D341Med (cell line): ENCODE data around the gene MYH7B.
A peak's percentile ranks its signal among the peaks of the same experiment; 100 is the strongest.

Source experiments
- DNase-seq: peaks from one replicate; pipeline ENCODE4 v3.0.0; 2012; ENCODE audit warnings: low spot score

Gene MYH7B

GRCh38 chr20:34955231-34956040 is at the start of gene MYH7B, which contains the start of gene GSS:
MYH7B (plus strand) TSS chr20:34955868; CDS start chr20:34978006, 22,138 bp downstream.
GSS (minus strand) TSS chr20:34955806; CDS start chr20:34951852, 3,954 bp downstream.
- peak; percentile 99 for DNase-seq

DNA sequence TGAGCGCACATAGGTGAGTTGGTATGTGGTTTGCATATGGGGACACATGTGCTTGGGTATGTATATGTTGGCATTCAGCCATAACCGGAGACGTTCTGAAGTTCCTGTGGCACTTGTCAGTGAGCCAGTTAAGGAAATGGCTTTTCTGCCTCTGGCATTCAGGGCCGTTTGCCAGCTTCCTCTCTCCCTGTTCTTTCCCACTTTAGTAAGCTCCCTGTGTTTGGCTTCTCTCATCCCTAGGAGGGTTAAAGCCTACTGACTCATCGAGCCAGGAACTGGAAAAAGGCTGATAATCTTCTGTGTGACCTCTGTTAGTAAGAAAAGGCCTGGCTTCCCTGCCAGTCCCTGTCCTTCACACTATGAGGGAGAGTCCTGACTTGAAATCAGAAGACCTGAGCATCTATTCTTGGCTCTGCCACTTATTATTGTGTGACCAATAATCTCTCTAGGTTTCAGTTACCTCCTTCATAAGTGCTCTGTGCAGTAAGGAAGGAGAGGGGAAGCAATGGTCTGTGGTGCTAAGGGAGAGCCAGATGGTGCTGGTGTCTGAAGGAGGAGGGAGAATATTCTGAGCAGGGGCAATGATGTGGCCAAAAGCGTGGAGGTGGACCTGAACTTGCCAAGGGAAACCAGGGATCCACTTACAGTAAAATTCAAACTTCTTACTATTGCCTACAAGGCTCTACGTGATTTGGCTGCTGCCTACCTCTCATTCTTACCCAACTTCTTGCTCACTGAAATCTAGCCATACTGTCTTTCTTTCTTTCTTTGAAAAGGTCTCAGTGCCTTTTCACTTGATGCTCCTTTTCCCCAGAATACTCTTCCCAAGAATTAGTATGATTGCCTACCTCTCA is 47.8 kb upstream of the MYH7B start:
- no peak for DNase-seq

GRCh38 chr20:34915131-34915530 is 40.5 kb upstream of the MYH7B start:
- no peak for DNase-seq

- no peak for DNase-seq
These were observed 39.8 kb upstream of the MYH7B start for GRCh38 chr20:34915749-34916455.

DNA sequence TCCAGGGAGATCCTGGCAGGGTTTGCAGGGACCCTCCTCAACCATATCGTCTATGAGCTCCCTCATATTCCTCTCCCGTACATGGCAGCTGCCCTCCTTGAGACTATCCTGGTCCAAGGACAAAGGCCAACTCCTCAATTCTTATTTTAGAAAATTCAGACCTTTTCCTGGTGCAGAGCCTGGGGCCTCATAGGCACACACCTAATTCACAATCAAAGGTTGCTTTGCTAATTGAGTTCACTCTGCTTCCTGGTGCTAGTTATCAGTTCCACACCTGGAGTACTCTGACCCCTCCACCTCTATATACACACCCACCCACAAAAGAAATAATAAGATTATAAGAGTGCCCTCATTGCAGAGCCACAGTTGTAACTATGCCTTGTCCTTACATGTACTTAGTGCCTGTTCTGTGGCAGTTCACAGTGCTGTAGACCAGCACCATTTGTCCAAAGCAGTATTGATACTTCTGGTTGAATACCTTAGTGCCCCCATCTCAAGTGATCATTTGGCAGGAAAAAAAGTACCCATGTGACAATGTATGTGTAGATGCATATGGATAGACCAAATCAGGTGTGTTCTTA is 38.8 kb upstream of the MYH7B start:
- no peak for DNase-seq

DNA sequence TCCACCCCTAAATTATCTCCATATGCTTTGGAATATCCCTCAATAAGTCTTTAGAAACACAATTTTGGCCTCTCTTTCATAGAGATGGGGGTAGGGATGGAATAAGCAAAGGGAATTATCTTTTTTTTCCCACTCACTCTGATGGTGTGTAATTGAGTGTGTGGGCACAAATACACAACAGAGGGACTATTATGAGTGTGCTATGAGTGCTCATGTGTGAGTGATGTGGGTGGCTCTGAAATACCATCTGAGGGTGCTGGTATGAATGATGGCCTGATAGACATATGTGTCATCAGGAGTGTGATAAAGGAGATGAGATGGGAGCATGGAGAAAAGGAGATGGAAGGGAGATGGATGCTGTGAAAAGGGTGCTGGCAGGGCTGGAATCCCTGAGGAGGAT is 35.6 kb upstream of the MYH7B start:
- DNase-seq: no peak

- no peak for DNase-seq
These were observed 34.2 kb upstream of the MYH7B start for GRCh38 chr20:34921436-34921835.

DNA sequence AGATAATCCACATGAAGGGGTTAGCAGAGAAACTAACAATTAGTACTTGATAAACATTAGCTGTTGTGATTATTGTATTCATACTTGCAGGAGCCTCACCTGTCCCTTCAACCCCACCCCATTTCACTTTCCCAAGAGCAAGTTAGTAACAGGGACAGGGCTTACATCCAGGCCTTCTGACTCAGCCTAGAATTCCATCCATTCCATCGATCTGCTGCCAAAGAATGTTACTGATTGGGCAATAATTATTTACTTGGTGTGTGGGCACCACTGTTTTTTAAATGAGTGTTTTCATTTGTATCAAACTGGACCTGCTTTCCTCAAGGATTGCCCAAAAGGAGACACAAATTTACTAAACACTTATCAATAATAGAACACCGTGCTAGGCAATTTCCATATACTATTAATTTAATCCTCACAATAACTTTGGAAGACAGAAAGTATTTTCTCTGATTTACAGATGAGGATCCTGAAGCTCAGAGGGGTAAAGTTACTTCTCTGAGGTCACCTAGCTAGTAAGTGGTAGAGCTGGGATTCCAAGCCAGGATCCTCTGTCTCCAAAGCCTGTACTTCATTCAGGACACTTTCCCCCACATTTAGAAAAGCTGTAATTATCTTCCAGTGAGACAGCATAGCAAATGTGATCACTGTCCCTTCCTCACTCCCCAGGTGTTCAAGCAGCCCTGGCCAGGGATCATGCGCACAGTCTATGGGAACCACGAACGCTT is 32.9 kb upstream of the MYH7B start:
- DNase-seq: no peak

GRCh38 chr20:34923414-34923813 is 32.3 kb upstream of the MYH7B start:
- DNase-seq: no peak

DNA sequence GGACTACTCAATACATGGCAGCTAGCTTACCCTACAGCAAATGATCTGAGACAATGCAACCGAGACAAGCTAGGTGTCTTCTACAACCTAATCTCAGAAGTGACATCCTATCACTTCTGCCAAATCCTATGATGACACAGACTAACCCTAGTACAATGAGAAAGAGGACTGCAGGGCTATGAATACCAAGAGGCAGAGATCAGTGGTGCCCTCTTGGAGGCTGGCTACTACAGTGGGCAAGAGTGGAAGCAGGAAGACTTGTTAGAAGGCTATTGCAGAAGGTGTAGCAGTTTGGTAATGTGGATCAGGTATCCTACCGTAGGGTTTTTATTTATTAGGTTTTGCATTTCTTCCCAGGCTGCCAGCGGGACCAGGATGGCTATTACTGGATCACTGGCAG is 30.3 kb upstream of the MYH7B start:
- no peak for DNase-seq

DNA sequence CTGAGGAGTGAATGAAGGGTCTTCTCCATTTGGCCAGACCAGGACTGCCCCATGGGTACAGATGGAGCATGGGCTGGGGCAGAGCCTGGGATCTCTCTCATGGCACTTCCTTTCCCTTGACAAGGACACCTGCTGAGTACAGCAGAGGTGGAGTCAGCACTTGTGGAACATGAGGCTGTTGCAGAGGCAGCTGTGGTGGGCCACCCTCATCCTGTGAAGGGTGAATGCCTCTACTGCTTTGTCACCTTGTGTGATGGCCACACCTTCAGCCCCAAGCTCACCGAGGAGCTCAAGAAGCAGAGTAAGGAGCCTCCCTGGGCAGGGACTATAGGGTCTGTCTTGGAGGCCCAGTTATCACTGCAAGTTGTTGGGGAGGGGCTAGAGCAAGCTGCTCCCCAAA is 29.7 kb upstream of the MYH7B start:
- no peak for DNase-seq

GRCh38 chr20:34926581-34926980 is 29.1 kb upstream of the MYH7B start:
- DNase-seq: no peak

- no peak for DNase-seq
These were observed 27.9 kb upstream of the MYH7B start for GRCh38 chr20:34927736-34928135.

DNA sequence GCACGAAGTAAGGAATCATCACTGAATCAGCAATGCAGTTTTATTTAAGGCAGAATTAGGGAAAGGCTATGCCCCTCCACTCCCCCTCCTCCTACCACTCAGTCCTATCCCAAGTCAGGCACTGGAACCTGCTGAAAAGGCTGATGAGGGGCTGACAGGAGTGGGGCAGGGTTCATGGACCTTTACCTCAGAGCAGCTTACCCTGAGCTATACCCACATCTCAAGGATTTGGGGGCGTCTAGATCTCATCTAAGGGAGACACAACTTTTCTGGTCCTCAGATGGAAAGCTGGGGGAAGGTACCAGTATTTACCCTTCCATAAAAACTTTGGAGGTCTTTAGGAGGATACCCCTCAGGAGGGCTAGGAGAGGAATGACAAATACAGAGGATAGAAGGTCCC is 27.3 kb upstream of the MYH7B start:
- DNase-seq: no peak

DNA sequence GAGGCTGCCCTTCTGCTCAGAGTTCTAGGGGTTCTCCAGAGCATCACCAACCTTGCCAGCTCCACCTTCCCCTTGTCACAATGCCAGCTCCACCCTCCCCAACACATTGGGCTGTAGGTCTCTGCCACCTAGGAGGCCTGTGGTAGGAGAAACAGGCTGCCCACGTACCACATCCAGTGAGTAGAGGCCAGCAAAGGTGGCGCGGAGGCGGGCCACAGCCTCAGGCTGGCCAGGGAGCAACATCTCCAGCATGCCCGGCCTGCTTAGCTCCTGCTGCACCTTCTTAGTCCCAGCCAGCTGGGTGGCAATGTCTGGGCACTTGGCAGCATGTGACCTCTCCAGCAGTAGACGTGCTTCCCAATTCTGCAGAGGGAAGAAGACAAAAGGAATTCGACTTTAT is 23.9 kb upstream of the MYH7B start:
- DNase-seq: no peak

GRCh38 chr20:34938466-34939163 is 17.1 kb upstream of the MYH7B start:
- peak; percentile 58 for DNase-seq

- no peak for DNase-seq
These were observed 15.6 kb upstream of the MYH7B start for GRCh38 chr20:34940081-34940481.

- DNase-seq: no peak
These were observed 14.4 kb upstream of the MYH7B start for GRCh38 chr20:34941226-34941625.

DNA sequence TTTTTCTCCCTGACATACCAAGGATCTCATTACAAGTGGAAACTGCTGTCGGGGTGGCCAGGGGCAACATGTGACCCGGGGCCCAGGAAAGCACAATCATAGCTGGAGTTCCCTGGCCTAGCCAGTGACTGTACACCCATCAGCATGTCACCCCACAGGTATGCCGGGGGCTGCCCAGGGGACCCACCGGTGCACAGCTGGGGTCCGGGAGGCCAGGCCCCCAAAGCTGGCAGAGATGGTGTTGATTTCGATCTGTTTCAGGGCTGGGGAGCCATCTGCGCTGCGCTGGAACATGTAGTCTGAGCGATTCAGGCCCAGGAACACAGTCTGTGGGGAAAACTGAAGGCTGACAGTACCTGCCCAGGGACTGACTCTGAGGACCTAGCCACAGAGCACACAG is 13.4 kb upstream of the MYH7B start:
- no peak for DNase-seq

DNA sequence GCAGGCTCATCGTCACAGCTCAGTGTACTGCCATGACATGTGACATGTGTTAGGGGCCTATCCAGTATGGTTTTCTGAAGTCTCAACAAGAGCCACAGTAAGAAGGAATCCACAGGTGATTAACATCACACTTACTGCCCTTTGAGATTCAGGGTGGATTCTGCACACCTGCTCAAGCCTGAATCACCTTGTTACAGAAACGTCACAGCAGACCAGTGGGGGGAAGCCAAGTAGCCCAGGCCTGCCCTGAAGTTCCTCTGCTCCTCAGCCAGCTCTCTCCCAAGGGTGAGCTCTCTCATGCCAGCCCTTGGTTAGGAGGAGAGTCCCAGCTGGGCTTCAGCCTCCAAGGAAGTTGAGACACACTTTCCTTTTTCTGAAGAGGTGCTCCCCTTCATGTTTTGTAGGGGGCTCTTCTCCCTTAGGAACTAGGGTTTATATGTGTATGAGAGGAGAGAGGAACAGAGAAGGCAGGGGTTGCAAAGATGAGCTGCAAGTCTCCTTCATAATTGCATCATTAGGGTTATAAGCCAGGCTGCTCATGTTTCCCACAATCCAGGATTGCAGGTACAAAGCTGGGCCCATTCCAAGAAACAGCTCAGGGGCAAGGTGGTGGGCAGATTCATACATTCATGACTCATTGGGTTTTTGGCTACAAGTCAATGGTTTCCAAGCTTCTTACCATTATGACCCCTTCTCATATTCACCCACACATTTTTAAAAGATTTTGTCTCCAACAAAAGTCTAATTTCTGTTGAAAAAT is 11.7 kb upstream of the MYH7B start:
- DNase-seq: no peak
